A549 (cell line): ENCODE results near the gene PRR5L. TPM values are rescaled to one million over a fixed set of nuclear protein-coding genes. Genes with fewer than 3 reads are reported as not detected.
A peak's percentile ranks its signal among the peaks of the same experiment; 100 is the strongest.

Experiments
- ATAC-seq, 2 experiments: fragments of 200-7000 bp in 1 of 2; fragments of >200 bp in 1 of 2; cut with Nextera tagmentation in 1 of 2; cut with Tn5 transposase in 1 of 2; 3 replicates each; pipeline versions ENCODE4 v1.8.0 to v1.9.1; 2018 to 2020; ENCODE audit warnings: mild to moderate bottlenecking in 1 of 2, moderate library complexity in 1 of 2
- CTCF ChIA-PET: fragments of 300-600 bp; sonication (Branson Sonifier 250); formaldehyde crosslinking; extraction: SDS; loops from one replicate; lab custom pipeline; 2021; ENCODE audit warnings: antibody characterized with exemption, inconsistent platforms; lab: Yijun Ruan, JAX
- POLR2A ChIA-PET: fragments of 350-600 bp; formaldehyde crosslinking; extraction: SDS; loops from one replicate; lab custom pipeline; 2021; ENCODE audit warnings: antibody characterized with exemption, inconsistent platforms; lab: Yijun Ruan, JAX
- DNase-seq, 2 experiments: peaks; one replicate each; pipeline versions ENCODE4 v3.0.0 to v3.0.0-alpha.2; 2011 to 2016; ENCODE audit warnings: low read depth in 1 of 2, low spot score in 1 of 2
- FAIRE-seq: peaks from 2 replicates; lab custom pipeline; 2011; peaks lifted over from hg19 to GRCh38; lab: Jason Lieb, UNC
- H3K27ac ChIP-seq, 2 experiments: fragments of >200 bp; sonication (Bioruptor Twin); formaldehyde crosslinking; 3 replicates each; pipeline ENCODE4 v1.5.1; 2016 to 2017
- H3K4me1 ChIP-seq: fragments of >200 bp; sonication (Bioruptor Twin); formaldehyde crosslinking; 3 replicates; pipeline ENCODE4 v1.6.1; 2016
- H3K4me2 ChIP-seq: fragments of >200 bp; sonication (Bioruptor Twin); formaldehyde crosslinking; 3 replicates; pipeline ENCODE4 v1.6.1; 2016
- H3K4me3 ChIP-seq: fragments of >200 bp; sonication (Bioruptor Twin); formaldehyde crosslinking; 3 replicates; pipeline ENCODE4 v1.5.1; 2016
- H3K9me3 ChIP-seq: fragments of >200 bp; sonication (Bioruptor Twin); formaldehyde crosslinking; 3 replicates; pipeline ENCODE4 v1.6.1; 2016
- CBX8 ChIP-seq: fragments of 200-600 bp; sonication (generic); IDR thresholded peaks from 2 replicates; pipeline ENCODE4 v1.6.1; 2016
- CEBPB ChIP-seq, 2 experiments: fragments of >200 bp in 1 of 2; sonication (Bioruptor Twin) in 1 of 2; formaldehyde crosslinking in 1 of 2; IDR thresholded peaks; 2 replicates each; pipeline ENCODE4 v1.6.1; 2012 to 2016
- EHMT2 ChIP-seq: fragments of 200-600 bp; sonication (generic); IDR thresholded peaks from 2 replicates; pipeline ENCODE4 v1.6.1; 2016; ENCODE audit warnings: antibody characterized with exemption, low read depth, mild to moderate bottlenecking, moderate library complexity
- ELK1 ChIP-seq: fragments of 150-350 bp; IDR thresholded peaks from 2 replicates; pipeline ENCODE4 v1.6.1; 2014; ENCODE audit warnings: low read depth, mild to moderate bottlenecking, low read length
- HDAC2 ChIP-seq: fragments of 200-600 bp; sonication (generic); IDR thresholded peaks from 2 replicates; pipeline ENCODE4 v1.6.1; 2016
- HES2 ChIP-seq: fragments of >200 bp; sonication (Bioruptor Twin); formaldehyde crosslinking; IDR thresholded peaks from 2 replicates; pipeline ENCODE4 v1.6.1; 2016
- HEYL ChIP-seq: fragments of 250-450 bp; sonication (Bioruptor Pico); IDR thresholded peaks from 2 replicates; pipeline ENCODE4 v1.8.0; 2021; ENCODE audit warnings: mild to moderate bottlenecking, moderate library complexity
- HOXB13 ChIP-seq: fragments of 250-450 bp; sonication (Bioruptor Pico); IDR thresholded peaks from 2 replicates; pipeline ENCODE4 v1.5.0; 2020; ENCODE audit warnings: low read depth, mild to moderate bottlenecking, moderate library complexity
- JUNB ChIP-seq: fragments of >200 bp; sonication (Bioruptor Twin); formaldehyde crosslinking; IDR thresholded peaks from 2 replicates; pipeline ENCODE4 v1.6.1; 2016
- MAZ ChIP-seq: fragments of 150-350 bp; IDR thresholded peaks from 2 replicates; pipeline ENCODE4 v1.6.1; 2014; ENCODE audit warnings: antibody characterized with exemption, low read depth, low read length, borderline replicate concordance
- NPAS2 ChIP-seq: fragments of 250-450 bp; sonication (Bioruptor Pico); IDR thresholded peaks from 2 replicates; pipeline ENCODE4 v1.8.0; 2022; ENCODE audit warnings: mild to moderate bottlenecking, moderate library complexity, borderline replicate concordance
- POLR2AphosphoS2 ChIP-seq: conservative IDR thresholded peaks from 2 replicates; pipeline ENCODE4 v1.6.1; 2012; ENCODE audit warnings: low read length, improper control_type of control experiment, inconsistent platforms
- RCOR1 ChIP-seq: fragments of 150-350 bp; IDR thresholded peaks from 2 replicates; pipeline ENCODE4 v1.6.1; 2014; ENCODE audit warnings: antibody characterized with exemption, low read length, low read depth
- RFX5 ChIP-seq: fragments of 450-650 bp; IDR thresholded peaks from 2 replicates; pipeline ENCODE4 v1.7.1; 2014; ENCODE audit warnings: antibody characterized with exemption, mild to moderate bottlenecking, moderate library complexity
- SMC3 ChIP-seq: fragments of >200 bp; sonication (Bioruptor Twin); formaldehyde crosslinking; IDR thresholded peaks from 3 replicates; pipeline ENCODE4 v1.6.1; 2018; ENCODE audit warnings: inconsistent platforms
- SREBF2 ChIP-seq: fragments of 450-650 bp; IDR thresholded peaks from 2 replicates; pipeline ENCODE4 v1.6.1; 2014; ENCODE audit warnings: mild to moderate bottlenecking, moderate library complexity
- TP53 ChIP-seq: fragments of 250-450 bp; sonication (Bioruptor Pico); IDR thresholded peaks from 2 replicates; pipeline ENCODE4 v1.5.0; 2021; ENCODE audit warnings: mild to moderate bottlenecking, moderate library complexity
- WGBS: methylation state at CpG from one replicate; pipeline ENCODE4 v1.1.6; 2017; ENCODE audit errors: missing lambda C conversion rate; 5-methylcytosine and 5-hydroxymethylcytosine counted together
- polyA plus RNA-seq, 4 experiments: library from polyadenylated mRNA; depleted of rRNA in 3 of 4; stranded (reverse); fragments of >200 nt; fragmentation: RNase III in 1 of 4; extraction: RNeasy Plus Mini Kit Qiagen cat#74134 plus additional on column Dnase treatment in 1 of 4; gene quantifications; 2 replicates in 3 of 4; 3 replicates in 1 of 4; pipeline ENCODE4 v1.2.3, GENCODE V29; 2011 to 2017
- TF ChIP-seq, protein P1 (sequence below): fragments of 250-450 bp; sonication (Bioruptor Pico); IDR thresholded peaks from 2 replicates; pipeline ENCODE4 v1.5.0; 2020; ENCODE audit warnings: low read depth, mild to moderate bottlenecking, moderate library complexity

Gene PRR5L
- polyA plus RNA-seq, 2 of the 4 experiments (the other 2 are of a cell fraction): 6.9 to 12.1 TPM

DNA sequence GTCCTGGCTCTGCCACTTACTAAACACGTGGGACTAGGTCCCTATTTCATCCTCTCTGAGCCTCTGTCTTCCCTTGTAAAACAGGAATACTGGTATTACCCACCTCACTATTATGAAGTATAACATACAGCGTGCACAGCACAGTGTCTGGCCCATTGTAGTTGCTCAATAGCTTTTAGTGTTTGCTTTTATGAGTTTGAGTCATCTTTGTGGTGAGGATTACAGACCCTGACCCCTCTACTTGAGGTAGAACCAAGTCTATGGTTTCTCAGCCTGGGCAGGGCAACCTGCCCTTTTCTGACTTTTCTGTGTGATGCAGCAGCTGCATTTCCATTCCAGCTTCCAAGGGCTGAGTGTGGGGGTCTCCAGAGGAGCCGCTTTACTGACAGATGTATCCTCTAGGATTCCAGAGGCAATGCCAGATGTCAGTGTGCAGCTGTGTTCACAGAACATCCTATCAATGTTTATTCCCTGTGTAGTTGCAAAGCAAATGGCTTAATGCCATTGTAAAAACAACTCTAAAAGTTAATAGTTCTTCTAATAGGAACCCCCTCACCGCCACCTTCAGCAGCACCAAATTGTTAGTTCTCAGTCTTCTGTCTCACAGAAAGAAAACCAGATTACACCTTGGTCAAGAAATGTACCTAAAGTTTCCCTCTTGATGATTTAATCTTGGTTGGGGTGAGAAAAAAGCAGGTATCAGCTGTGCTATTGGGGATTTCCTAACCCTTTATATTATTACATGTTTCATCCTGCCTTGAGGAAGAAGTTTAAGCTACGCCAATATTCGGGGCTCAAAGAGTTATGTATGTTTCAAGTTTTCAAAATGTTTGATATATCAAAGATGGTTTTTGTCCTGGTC lies 16.8 kb downstream of the PRR5L start:
- peak overlapping the region; percentile 39 to 67; a peak in 5 of 6 replicates for H3K27ac ChIP-seq
- peak overlapping the region; percentile 61 for H3K4me2 ChIP-seq
- TF ChIP-seq CEBPB (IDR thresholded peaks at IDR 0.05): peak; percentile 64 to 80
- TF ChIP-seq JUNB: no peak
- TF ChIP-seq POLR2AphosphoS2: no peak
- no peak for TF ChIP-seq HES2
- peaks cover 42% of the 10 kb centered on the region for H3K4me1 ChIP-seq
- POLR2A ChIA-PET: no interaction called here
- DNase-seq (peak in 1 of 2 experiments; percentile 42), FAIRE-seq (no peak), ATAC-seq (peak; percentile 48 to 80; a peak in 5 of 6 replicates)
- no peaks in the 10 kb centered on the region for H3K9me3 ChIP-seq
- CTCF ChIA-PET: interaction anchor here (0.5 to 3.6 kb wide), 3 partner anchors 64 to 638 kb away, joined by 3 to 8 read pairs (median 4); no protein-coding TSS in a partner anchor
- WGBS: 42% methylated on average over 6 of the region's 6 CpGs
- H3K4me3 ChIP-seq: no peak overlapping the region

DNA sequence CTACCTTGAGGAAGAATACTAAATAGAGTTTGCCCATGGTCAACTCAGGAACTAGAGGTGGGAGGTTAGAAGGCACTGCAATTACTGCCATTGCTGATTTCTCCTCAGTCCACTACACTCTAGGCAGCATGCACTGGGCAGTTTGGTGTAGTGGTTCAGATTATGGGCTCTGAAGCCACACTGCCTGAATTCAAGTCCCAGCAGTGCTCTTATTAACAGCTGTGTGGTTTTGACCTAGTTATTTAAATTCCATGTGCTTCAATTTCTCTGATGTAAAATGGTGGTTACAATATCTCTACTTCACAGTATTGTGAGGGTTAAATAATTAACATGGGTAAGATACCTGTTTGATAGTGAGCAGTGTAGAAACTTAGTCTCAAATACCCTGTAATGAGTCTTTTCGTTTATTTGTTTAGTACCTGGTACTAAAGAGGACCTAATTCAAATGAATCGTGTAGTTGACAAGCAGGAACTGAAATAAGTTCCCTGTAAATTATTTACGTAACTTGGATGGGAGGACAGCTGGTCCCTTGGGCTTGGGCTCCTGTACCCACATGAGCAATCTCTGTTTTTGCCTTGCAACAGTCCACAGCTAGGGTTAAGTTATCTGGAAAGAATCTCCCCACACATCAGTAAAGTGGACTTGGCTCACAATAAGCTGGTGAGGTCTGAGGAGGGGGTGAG lies 17.8 kb downstream of the PRR5L start:
- H3K4me3 ChIP-seq: no peak overlapping the region
- ChIA-PET CTCF (interaction anchor here (0.5 to 1.6 kb wide), 3 partner anchors 22 to 639 kb away, joined by 3 to 7 read pairs (median 4); no protein-coding TSS in a partner anchor), POLR2A (no interaction called here)
- TF ChIP-seq SMC3 (no peak), CBX8 (no peak), HOXB13 (CRISPR knock-in tag) (no peak), TP53 (CRISPR knock-in tag) (no peak), HEYL (CRISPR knock-in tag) (no peak), NPAS2 (CRISPR knock-in tag) (no peak), SREBF2 (no peak), ELK1 (no peak), RFX5 (no peak), MAZ (no peak), RCOR1 (no peak), EHMT2 (no peak), HDAC2 (no peak)
- TF ChIP-seq, protein P1, sequence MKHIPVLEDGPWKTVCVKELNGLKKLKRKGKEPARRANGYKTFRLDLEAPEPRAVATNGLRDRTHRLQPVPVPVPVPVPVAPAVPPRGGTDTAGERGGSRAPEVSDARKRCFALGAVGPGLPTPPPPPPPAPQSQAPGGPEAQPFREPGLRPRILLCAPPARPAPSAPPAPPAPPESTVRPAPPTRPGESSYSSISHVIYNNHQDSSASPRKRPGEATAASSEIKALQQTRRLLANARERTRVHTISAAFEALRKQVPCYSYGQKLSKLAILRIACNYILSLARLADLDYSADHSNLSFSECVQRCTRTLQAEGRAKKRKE (CRISPR knock-in tag): no peak
- DNase-seq (no peak), ATAC-seq (no peak), FAIRE-seq (no peak)
- H3K27ac ChIP-seq: 0 out of 6 replicates have a peak overlapping the region, but pooled peaks have one; percentile 39 to 67
- 26% methylated on average over 3 of the region's 3 CpGs for WGBS
- H3K4me1 ChIP-seq: peaks cover 42% of the 10 kb centered on the region
- no peak overlapping the region for H3K4me2 ChIP-seq
- no peaks in the 10 kb centered on the region for H3K9me3 ChIP-seq

GRCh38 chr11:36314434-36314767 lies 18.3 kb downstream of the PRR5L start:
- TF ChIP-seq NPAS2 (CRISPR knock-in tag) (no peak), EHMT2 (no peak)
- TF ChIP-seq, all 56 proteins: peak for 0
- H3K4me1 ChIP-seq: peaks cover 42% of the 10 kb centered on the region
- H3K4me2 ChIP-seq: no peak overlapping the region
- no peak for DNase-seq
- H3K9me3 ChIP-seq: no peaks in the 10 kb centered on the region
- H3K27ac ChIP-seq: no peak overlapping the region
- FAIRE-seq: no peak
- no peak for ATAC-seq
- POLR2A ChIA-PET: no interaction called here
- no peak overlapping the region for H3K4me3 ChIP-seq
- 59% methylated on average over 6 of the region's 6 CpGs for WGBS
- CTCF ChIA-PET: interaction anchor here (1.5 to 1.6 kb wide), 2 partner anchors 22 to 178 kb away, joined by 4 to 7 read pairs; no protein-coding TSS in a partner anchor
